ENCODE data around the gene MICAL2.

GRCh38 chr11:12147827-12148226, 37.4 kb downstream of the MICAL2 start:
- TF ChIP-seq, protein P1, sequence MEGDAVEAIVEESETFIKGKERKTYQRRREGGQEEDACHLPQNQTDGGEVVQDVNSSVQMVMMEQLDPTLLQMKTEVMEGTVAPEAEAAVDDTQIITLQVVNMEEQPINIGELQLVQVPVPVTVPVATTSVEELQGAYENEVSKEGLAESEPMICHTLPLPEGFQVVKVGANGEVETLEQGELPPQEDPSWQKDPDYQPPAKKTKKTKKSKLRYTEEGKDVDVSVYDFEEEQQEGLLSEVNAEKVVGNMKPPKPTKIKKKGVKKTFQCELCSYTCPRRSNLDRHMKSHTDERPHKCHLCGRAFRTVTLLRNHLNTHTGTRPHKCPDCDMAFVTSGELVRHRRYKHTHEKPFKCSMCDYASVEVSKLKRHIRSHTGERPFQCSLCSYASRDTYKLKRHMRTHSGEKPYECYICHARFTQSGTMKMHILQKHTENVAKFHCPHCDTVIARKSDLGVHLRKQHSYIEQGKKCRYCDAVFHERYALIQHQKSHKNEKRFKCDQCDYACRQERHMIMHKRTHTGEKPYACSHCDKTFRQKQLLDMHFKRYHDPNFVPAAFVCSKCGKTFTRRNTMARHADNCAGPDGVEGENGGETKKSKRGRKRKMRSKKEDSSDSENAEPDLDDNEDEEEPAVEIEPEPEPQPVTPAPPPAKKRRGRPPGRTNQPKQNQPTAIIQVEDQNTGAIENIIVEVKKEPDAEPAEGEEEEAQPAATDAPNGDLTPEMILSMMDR (IDR thresholded peaks at IDR 0.05): no peak
- TF ChIP-seq EZH2 (IDR thresholded peaks at IDR 0.05; ENCODE audit: borderline replicate concordance, insufficient read depth, low read depth, low read length, poor library complexity, severe bottlenecking): no peak

Measured in B cell (primary cell).